ENCODE measurements around the gene HIGD2B. TPM values are rescaled to one million over a fixed set of nuclear protein-coding genes. Genes with fewer than 3 reads are reported as not detected.

The HIGD2B gene
- total and polyA plus RNA-seq, 2 of the 13 experiments (the other 11 are each of a cell fraction or from before 2014, with no cell fraction given): not detected

GRCh38 chr15:72685925-72686794 lies at the start of gene HIGD2B, which contains the start of gene BBS4 (continued):
- no peak for TF ChIP-seq GMEB2 (CRISPR knock-in tag; IDR thresholded peaks at IDR 0.05; ENCODE audit: low read depth)
- TF ChIP-seq BCL6 (CRISPR knock-in tag; IDR thresholded peaks at IDR 0.05): peak; percentile 64
- TF ChIP-seq ZBTB40 (IDR thresholded peaks at IDR 0.05): peak; percentile 62
- no peak for TF ChIP-seq ZBTB40 (CRISPR knock-in tag; IDR thresholded peaks at IDR 0.05)
- no peak; the same call in none of the 2 replicates for TF ChIP-seq ZNF792 (CRISPR knock-in tag; IDR thresholded peaks at IDR 0.05)
- TF ChIP-seq CTCF (CRISPR knock-in tag; IDR thresholded peaks at IDR 0.05): no peak
- no peak for TF ChIP-seq GLMP (CRISPR knock-in tag; IDR thresholded peaks at IDR 0.05; ENCODE audit: borderline replicate concordance)
- TF ChIP-seq SKI (IDR thresholded peaks at IDR 0.05; ENCODE audit: partially characterized antibody): peak; percentile 49
- no peak for TF ChIP-seq ZNF382 (CRISPR knock-in tag; IDR thresholded peaks at IDR 0.05; ENCODE audit: borderline replicate concordance)
- no peak for TF ChIP-seq HDAC6 (IDR thresholded peaks at IDR 0.05; ENCODE audit: low read depth, low read length)
- TF ChIP-seq, protein P1, sequence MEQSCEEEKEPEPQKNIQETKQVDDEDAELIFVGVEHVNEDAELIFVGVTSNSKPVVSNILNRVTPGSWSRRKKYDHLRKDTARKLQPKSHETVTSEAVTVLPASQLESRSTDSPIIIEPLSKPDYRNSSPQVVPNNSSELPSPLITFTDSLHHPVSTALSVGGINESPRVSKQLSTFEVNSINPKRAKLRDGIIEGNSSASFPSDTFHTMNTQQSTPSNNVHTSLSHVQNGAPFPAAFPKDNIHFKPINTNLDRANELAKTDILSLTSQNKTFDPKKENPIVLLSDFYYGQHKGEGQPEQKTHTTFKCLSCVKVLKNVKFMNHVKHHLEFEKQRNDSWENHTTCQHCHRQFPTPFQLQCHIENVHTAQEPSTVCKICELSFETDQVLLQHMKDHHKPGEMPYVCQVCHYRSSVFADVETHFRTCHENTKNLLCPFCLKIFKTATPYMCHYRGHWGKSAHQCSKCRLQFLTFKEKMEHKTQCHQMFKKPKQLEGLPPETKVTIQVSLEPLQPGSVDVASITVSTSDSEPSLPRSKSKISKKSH (CRISPR knock-in tag; IDR thresholded peaks at IDR 0.05; ENCODE audit: borderline replicate concordance): peak; percentile 36; the same call in 1 of the 2 replicates
- TF ChIP-seq SNAPC5 (CRISPR knock-in tag; IDR thresholded peaks at IDR 0.05; ENCODE audit: borderline replicate concordance): 0 out of 2 replicates have a peak, but pooled peaks have one; percentile 16
